HepG2 (cell line): ENCODE data around the gene PTPN12. TPM values are rescaled to one million over a fixed set of nuclear protein-coding genes. Genes with fewer than 3 reads are reported as not detected.

Experiments used
- ATAC-seq: fragments of 200-7000 bp; cut with Tn5 transposase; 3 replicates; pipeline ENCODE4 v1.9.1; 2020; ENCODE audit warnings: mild to moderate bottlenecking, moderate library complexity
- BruUV-seq: library from RNA; stranded (reverse); fragments of 400-500 nt; replicated peaks from 2 replicates; lab custom pipeline; 2021; lab: Mats Ljungman, UMichigan
- CTCF ChIA-PET: fragments of 300-600 bp; formaldehyde crosslinking; extraction: SDS; loops from one replicate; lab custom pipeline; 2021; ENCODE audit warnings: low total read pairs, inconsistent platforms, low intra/inter-chr PET ratio; lab: Yijun Ruan, JAX
- POLR2A ChIA-PET: fragments of 350-600 bp; sonication (Branson Sonifier 250); formaldehyde crosslinking; loops from one replicate; lab custom pipeline; 2020; ENCODE audit warnings: antibody characterized with exemption, inconsistent platforms; lab: Yijun Ruan, JAX
- DNase-seq: peaks from one replicate; pipeline ENCODE4 v3.0.0-alpha.2; 2015; ENCODE audit warnings: low spot score
- FAIRE-seq: peaks from 3 replicates; lab custom pipeline; 2011; peaks lifted over from hg19 to GRCh38; lab: Jason Lieb, UNC
- H2AFZ ChIP-seq: one replicate; pipeline ENCODE4 v1.6.1; 2011; ENCODE audit warnings: low read length, inconsistent platforms
- H3K27ac ChIP-seq: fragments of 300-600 bp; 3 replicates; pipeline ENCODE4 v1.8.0; 2011; ENCODE audit warnings: mixed run types, mild to moderate bottlenecking, mixed read lengths, low read length, inconsistent platforms; ENCODE audit not compliant: insufficient read depth; ENCODE audit errors: extremely low read length
- H3K27me3 ChIP-seq, 2 experiments: fragments of 200-600 bp in 1 of 2; 2 replicates in 1 of 2; 3 replicates in 1 of 2; pipeline versions ENCODE4 v1.6.0 to v1.8.0; 2011; ENCODE audit warnings: low read length in 2 of 2, mild to moderate bottlenecking in 2 of 2, moderate library complexity in 2 of 2, inconsistent platforms in 1 of 2; ENCODE audit not compliant: insufficient read depth in 2 of 2, control insufficient read depth in 1 of 2
- H3K36me3 ChIP-seq, 2 experiments: fragments of 200-600 bp in 1 of 2; replicated peaks in 1 of 2; 2 replicates in 1 of 2; 3 replicates in 1 of 2; pipeline versions ENCODE4 v1.5.1 to v1.8.0; 2011; ENCODE audit warnings: low read length in 2 of 2, inconsistent platforms in 1 of 2; ENCODE audit not compliant: insufficient read depth in 2 of 2, control insufficient read depth in 1 of 2
- H3K4me1 ChIP-seq: 2 replicates; pipeline ENCODE4 v1.5.1; 2012; ENCODE audit warnings: low read length, inconsistent platforms; ENCODE audit not compliant: insufficient read depth
- H3K4me2 ChIP-seq: 2 replicates; pipeline ENCODE4 v1.6.0; 2011; ENCODE audit warnings: low read depth, low read length, inconsistent platforms
- H3K4me3 ChIP-seq, 3 experiments: fragments of 200-600 bp in 1 of 3; sonication (generic), shearing (Covaris generic) in 1 of 3; replicated peaks in 1 of 3; 2 replicates each; pipeline ENCODE4 v1.5.1; 2011 to 2016; ENCODE audit warnings: low read length in 3 of 3, inconsistent platforms in 2 of 3, low read depth in 2 of 3, mild to moderate bottlenecking in 2 of 3, control low read depth in 1 of 3, mixed read lengths in 1 of 3; ENCODE audit not compliant: insufficient read depth in 1 of 3
- H3K79me2 ChIP-seq: one replicate; pipeline ENCODE4 v1.6.1; 2011; ENCODE audit warnings: low read length, inconsistent platforms; ENCODE audit not compliant: insufficient read depth
- H3K9ac ChIP-seq: 2 replicates; pipeline ENCODE4 v1.6.0; 2011; ENCODE audit warnings: mild to moderate bottlenecking, low read depth, low read length, inconsistent platforms; ENCODE audit not compliant: insufficient read depth
- H3K9me3 ChIP-seq: 2 replicates; pipeline ENCODE4 v1.5.1; 2012; ENCODE audit warnings: mild to moderate bottlenecking, low read length
- H4K20me1 ChIP-seq: 2 replicates; pipeline ENCODE4 v1.6.0; 2011; ENCODE audit warnings: inconsistent platforms, mild to moderate bottlenecking, low read length, moderate library complexity; ENCODE audit not compliant: insufficient read depth
- E2F1 ChIP-seq: sonication (generic); formaldehyde crosslinking; IDR thresholded peaks from 2 replicates; pipeline ENCODE4 v1.5.0; 2020; ENCODE audit warnings: missing genetic modification reagents
- MAFF ChIP-seq: IDR thresholded peaks from 2 replicates; pipeline ENCODE4 v1.6.1; 2011; ENCODE audit warnings: low read depth, low read length, improper control_type of control experiment
- MED8 ChIP-seq: sonication (generic); formaldehyde crosslinking; IDR thresholded peaks from 2 replicates; pipeline ENCODE4 v1.8.1; 2023; ENCODE audit warnings: mild to moderate bottlenecking, missing genetic modification reagents; ENCODE audit not compliant: insufficient replicate concordance
- MYPOP ChIP-seq: sonication (generic); formaldehyde crosslinking; IDR thresholded peaks from 2 replicates; pipeline ENCODE4 v1.8.1; 2023; ENCODE audit warnings: mild to moderate bottlenecking, moderate library complexity, missing genetic modification reagents
- NR2F6 ChIP-seq, 2 experiments: IDR thresholded peaks; 2 replicates each; pipeline ENCODE4 v1.6.1; 2016; ENCODE audit warnings: antibody characterized with exemption in 1 of 2, mild to moderate bottlenecking in 1 of 2
- PATZ1 ChIP-seq: sonication (generic); formaldehyde crosslinking; IDR thresholded peaks from 2 replicates; pipeline ENCODE4 v1.4.0; 2020; ENCODE audit warnings: missing genetic modification reagents
- SMYD3 ChIP-seq: sonication (generic); formaldehyde crosslinking; IDR thresholded peaks from 2 replicates; pipeline ENCODE4 v1.8.1; 2023; ENCODE audit warnings: mild to moderate bottlenecking, missing genetic modification reagents
- ZBTB20 ChIP-seq: sonication (generic); formaldehyde crosslinking; IDR thresholded peaks from 2 replicates; pipeline ENCODE4 v1.8.1; 2023; ENCODE audit warnings: missing genetic modification reagents, low read depth, mild to moderate bottlenecking, borderline replicate concordance
- ZNF260 ChIP-seq: sonication (generic); formaldehyde crosslinking; IDR thresholded peaks from 2 replicates; pipeline ENCODE4 v1.4.0; 2020; ENCODE audit warnings: missing genetic modification reagents, low read depth, mild to moderate bottlenecking, borderline replicate concordance
- ZNF296 ChIP-seq: sonication (generic); formaldehyde crosslinking; conservative IDR thresholded peaks from 2 replicates; pipeline ENCODE4 v1.5.0; 2020; ENCODE audit warnings: mild to moderate bottlenecking, missing genetic modification reagents
- ZNF3 ChIP-seq: IDR thresholded peaks from 2 replicates; pipeline ENCODE4 v1.7.0; 2017; ENCODE audit warnings: inconsistent platforms
- ZNF441 ChIP-seq: sonication (generic); formaldehyde crosslinking; IDR thresholded peaks from 2 replicates; pipeline ENCODE4 v1.7.0; 2021; ENCODE audit warnings: missing genetic modification reagents, borderline replicate concordance
- ZSCAN31 ChIP-seq: sonication (generic); formaldehyde crosslinking; IDR thresholded peaks from 2 replicates; pipeline ENCODE4 v1.5.0; 2020; ENCODE audit warnings: low read depth, mild to moderate bottlenecking, missing genetic modification reagents
- WGBS: methylation state at CpG from one replicate; pipeline ENCODE4 v1.1.6; 2017; ENCODE audit warnings: low lambda C conversion rate; 5-methylcytosine and 5-hydroxymethylcytosine counted together
- in situ Hi-C: cut with HindIII; loops from 2 replicates; pipeline ENCODE4 v1.10.0; 2017; ENCODE audit warnings: low pct_unique_long_range_greater_than_20kb; ENCODE audit not compliant: extremely low pct_ligation_motif_present
- intact Hi-C: fragments of 100-400 bp; cut with micrococcal nuclease; formaldehyde crosslinking; loops from one replicate; pipeline ENCODE4 v1.10.0; 2022; ENCODE audit not compliant: unreplicated experiment
- polyA plus RNA-seq, 8 experiments: library from polyadenylated mRNA; depleted of rRNA in 3 of 8; stranded (reverse) in 7 of 8; unstranded in 1 of 8; fragments of >200 nt; fragmentation: Illumina TruSeq in 4 of 8; extraction: Trizol in 4 of 8; gene quantifications; 2 replicates each; pipeline versions ENCODE4 v1.2.1 to v1.2.3, GENCODE V29; 2011 to 2016; ENCODE audit warnings: low read depth in 4 of 8, missing spikeins in 1 of 8, mixed read lengths in 1 of 8; ENCODE audit not compliant: insufficient read depth in 1 of 8
- total RNA-seq, 5 experiments: library from RNA; depleted of rRNA; stranded (reverse); fragments of >200 nt; fragmentation: Illumina TruSeq; extraction: Trizol; gene quantifications; 2 replicates each; pipeline ENCODE4 v1.2.3, GENCODE V29; 2016; ENCODE audit warnings: low read depth in 1 of 5

Gene PTPN12
- total and polyA plus RNA-seq, 2 of the 13 experiments (the other 11 are each of a cell fraction or from before 2014, with no cell fraction given) = 22.9 to 56.8 TPM

DNA sequence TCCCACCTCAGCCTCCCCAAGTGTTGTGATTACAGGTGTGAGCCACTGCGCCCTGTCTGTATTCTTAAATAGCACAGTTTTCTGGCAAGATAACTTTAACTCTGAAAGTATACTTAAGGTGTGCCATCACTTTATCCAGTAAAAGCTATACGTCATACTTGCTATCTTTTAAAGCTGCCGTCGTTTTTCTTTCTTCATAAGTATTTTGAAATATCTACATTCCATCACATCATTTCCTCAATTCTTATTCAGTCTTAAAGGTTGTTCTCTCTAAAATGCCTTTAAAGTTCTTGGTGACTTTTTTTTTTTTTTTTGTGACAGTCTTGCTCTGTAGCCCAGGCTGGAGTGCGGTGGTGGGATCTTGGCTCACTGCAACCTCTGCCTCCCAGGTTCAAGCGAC lies 34.7 kb downstream of the PTPN12 start:
- Histone ChIP-seq H3K9me3 (no peaks in the 10 kb centered on the region), H3K4me3 (no peak overlapping the region), H3K27me3 (no peaks in the 10 kb centered on the region), H4K20me1 (peaks cover 24% of the 10 kb centered on the region), H3K27ac (no peak overlapping the region), H3K4me2 (no peak overlapping the region), H3K4me1 (peaks cover 37% of the 10 kb centered on the region), H3K36me3 (peaks cover 8 to 56% of the 10 kb centered on the region in 2 experiments; a peak in 4 of 5 replicates), H3K9ac (no peak overlapping the region), H2AFZ (no peak overlapping the region), H3K79me2 (peaks cover 57% of the 10 kb centered on the region)
- DNase-seq (no peak), FAIRE-seq (no peak), ATAC-seq (no peak)
- WGBS = 97% methylated on average over 6 of the region's 6 CpGs
- intact Hi-C loops (no loop called here), in situ Hi-C loops (no loop called here)
- no TSS peak for BruUV-seq
- TF ChIP-seq ZNF441 = no peak
- no peak for TF ChIP-seq NR2F6 (IDR thresholded peaks at IDR 0.05)
- TF ChIP-seq NR2F6 (CRISPR knock-in tag; IDR thresholded peaks at IDR 0.05) = no peak
- TF ChIP-seq MYPOP (CRISPR knock-in tag) = no peak
- no peak for TF ChIP-seq ZNF3 (CRISPR knock-in tag)
- no peak for TF ChIP-seq ZBTB20 (CRISPR knock-in tag)
- no peak for TF ChIP-seq MAFF
- TF ChIP-seq MED8 (CRISPR knock-in tag) = no peak
- no peak for TF ChIP-seq ZNF260 (CRISPR knock-in tag)
- no peak for TF ChIP-seq E2F1 (CRISPR knock-in tag)
- TF ChIP-seq ZNF296 (CRISPR knock-in tag) = no peak
- TF ChIP-seq SMYD3 (CRISPR knock-in tag) = no peak
- no peak for TF ChIP-seq ZSCAN31 (CRISPR knock-in tag)
- no peak for TF ChIP-seq PATZ1
- CTCF ChIA-PET = no interaction called here
- POLR2A ChIA-PET = no interaction called here
